ENCODE measurements around the gene SWT1. TPM values are rescaled to one million over a fixed set of nuclear protein-coding genes. Genes with fewer than 3 reads are reported as not detected.

Gene SWT1, protein sequence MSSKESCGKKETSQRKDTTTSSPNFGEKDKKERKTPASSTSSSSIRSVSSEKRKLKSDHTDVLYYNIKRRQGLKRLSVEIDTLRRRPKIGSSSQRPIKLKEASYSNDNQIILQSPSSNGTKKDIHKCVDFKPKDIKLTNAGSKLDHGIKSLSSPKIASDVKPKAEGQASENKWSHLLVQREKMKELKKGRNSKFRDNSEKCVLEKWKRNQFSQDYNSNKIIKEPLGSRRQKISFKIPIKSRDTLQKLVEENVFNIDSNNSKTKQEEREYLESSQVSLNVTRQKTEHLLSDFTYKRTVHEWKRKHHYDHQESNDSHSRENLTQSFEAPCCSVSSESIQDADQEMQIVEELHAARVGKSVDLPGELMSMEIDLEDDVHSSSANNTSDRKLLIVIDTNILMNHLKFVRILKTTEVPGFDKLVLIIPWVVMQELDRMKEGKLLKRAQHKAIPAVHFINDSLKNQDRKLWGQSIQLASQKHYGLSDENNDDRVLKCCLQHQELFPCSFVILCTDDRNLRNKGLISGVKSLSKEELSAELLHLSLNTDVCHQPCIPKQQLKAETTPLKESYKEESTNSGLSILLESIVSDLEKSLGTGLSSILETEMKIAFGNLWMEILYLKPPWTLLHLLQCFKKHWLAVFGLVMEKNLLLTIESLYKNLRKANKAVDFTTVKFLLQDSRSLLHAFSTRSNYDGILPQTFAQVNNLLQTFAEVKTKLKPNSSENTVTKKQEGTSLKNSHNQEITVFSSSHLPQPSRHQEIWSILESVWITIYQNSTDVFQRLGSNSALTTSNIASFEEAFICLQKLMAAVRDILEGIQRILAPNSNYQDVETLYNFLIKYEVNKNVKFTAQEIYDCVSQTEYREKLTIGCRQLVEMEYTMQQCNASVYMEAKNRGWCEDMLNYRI
- total RNA-seq: 1 to 10 TPM; 4.0 to 5.3 (median 5.1) TPM
- total RNA-seq (2013): 10.3 TPM

DNA sequence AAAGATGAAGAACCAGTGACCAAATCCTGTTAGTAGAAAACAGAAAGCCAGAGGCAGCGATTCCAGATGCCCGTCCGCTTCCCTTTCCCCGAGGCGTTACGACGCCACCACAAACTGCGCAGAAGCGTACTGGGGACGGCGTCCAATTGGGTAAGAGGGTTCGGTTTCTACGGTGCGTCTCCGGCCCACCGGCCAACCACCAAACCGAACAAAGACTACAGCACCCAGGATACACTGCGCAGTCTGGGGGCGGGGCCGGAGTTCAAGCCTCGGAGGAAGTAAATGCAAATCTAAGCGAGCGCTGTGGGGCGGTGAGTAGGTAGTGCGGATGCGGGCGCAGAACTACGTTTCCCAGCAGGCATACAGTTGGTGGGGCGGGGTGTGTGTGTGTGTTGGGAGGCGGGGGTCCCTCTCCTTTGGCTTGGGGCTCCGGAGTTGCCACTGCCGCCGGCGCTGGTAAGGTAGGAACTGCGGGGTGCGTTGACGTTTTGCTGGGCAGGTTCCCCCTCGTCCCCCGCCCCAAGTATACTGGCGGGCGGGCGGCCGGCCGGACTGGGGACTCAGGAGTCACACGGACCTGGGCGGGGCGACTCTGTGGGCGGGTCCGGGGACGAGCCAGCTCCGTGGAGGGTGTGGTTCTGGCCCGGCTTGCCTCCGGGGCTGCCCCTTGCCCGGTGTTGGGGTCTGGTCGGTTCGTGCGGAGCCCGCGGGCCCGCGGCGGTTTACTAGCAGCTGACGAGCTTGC is at the start of gene SWT1, which contains the start of gene TRMT1L:
Gene SWT1 (plus strand): TSS at position 314 of the 745 bp plus-strand sequence. CDS start 3,675 bp downstream, outside the sequence.
Gene TRMT1L (minus strand): TSS at position 100 of the 745 bp plus-strand sequence. CDS start 241 bp downstream, outside the sequence.
- Mint-ChIP-seq H3K27ac (peak within 1 kb of the TSS; percentile 95 to 99), H3K36me3 (no peaks in the 10 kb centered on the region), H3K4me1 (peaks cover 27 to 37% of the 10 kb centered on the region in 2 donors), H3K4me3 (peak within 1 kb of the TSS; percentile 100), H3K27me3 (ENCODE audit: low read depth in 2 of 2) (no peaks in the 10 kb centered on the region), H3K9me3 (no peaks in the 10 kb centered on the region)
- Histone ChIP-seq H3K27me3 (ENCODE audit: control insufficient read depth, insufficient read depth, low read length) (no peaks in the 10 kb centered on the region), H3K9me3 (ENCODE audit: control insufficient read depth, insufficient read depth, low read length) (no peaks in the 10 kb centered on the region), H3K4me1 (ENCODE audit: control insufficient read depth, insufficient read depth, low read length) (peaks cover 12% of the 10 kb centered on the region), H3K36me3 (ENCODE audit: control insufficient read depth, insufficient read depth, low read length) (no peaks in the 10 kb centered on the region), H3K27ac (ENCODE audit: low read length) (peak within 1 kb of the TSS; percentile 96), H3K4me3 (ENCODE audit: low read length) (peak within 1 kb of the TSS; percentile 84)
- 0% methylated on average over 63 of the region's 63 CpGs for WGBS (ENCODE audit: insufficient coverage)
- intact Hi-C loops (cut with micrococcal nuclease): loop anchor here (1.0 to 10.0 kb wide), 6 partner anchors 112 to 538 kb away; partner anchors contain the start of genes EDEM3, IVNS1ABP, NIBAN1 and RNF2
- TF ChIP-seq, protein P1, sequence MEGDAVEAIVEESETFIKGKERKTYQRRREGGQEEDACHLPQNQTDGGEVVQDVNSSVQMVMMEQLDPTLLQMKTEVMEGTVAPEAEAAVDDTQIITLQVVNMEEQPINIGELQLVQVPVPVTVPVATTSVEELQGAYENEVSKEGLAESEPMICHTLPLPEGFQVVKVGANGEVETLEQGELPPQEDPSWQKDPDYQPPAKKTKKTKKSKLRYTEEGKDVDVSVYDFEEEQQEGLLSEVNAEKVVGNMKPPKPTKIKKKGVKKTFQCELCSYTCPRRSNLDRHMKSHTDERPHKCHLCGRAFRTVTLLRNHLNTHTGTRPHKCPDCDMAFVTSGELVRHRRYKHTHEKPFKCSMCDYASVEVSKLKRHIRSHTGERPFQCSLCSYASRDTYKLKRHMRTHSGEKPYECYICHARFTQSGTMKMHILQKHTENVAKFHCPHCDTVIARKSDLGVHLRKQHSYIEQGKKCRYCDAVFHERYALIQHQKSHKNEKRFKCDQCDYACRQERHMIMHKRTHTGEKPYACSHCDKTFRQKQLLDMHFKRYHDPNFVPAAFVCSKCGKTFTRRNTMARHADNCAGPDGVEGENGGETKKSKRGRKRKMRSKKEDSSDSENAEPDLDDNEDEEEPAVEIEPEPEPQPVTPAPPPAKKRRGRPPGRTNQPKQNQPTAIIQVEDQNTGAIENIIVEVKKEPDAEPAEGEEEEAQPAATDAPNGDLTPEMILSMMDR (IDR thresholded peaks at IDR 0.05): no peak
- DNase-seq (peak; percentile 96 to 99), ATAC-seq (peak; percentile 89 to 98 (median 91))

DNA sequence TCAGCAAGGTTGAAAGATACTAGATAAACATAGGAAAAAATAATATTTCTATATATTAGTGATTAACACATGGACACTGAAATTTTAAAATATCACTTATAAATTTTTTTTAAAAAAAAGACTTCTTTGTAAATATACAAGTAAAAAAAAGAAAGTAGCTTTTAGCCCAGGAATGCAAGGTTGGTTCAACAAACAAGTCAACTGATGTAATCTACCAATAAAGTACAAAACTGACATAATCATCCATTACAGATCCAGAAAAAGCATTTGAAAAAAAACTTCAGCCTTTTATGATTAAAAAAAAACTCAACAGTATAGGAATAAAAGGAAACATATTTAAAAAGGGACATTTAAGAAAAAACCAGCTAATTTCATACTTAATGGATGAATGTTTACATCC is 48.6 kb upstream of the SWT1 start:
- no peak overlapping the region for H3K27ac ChIP-seq (ENCODE audit: low read length)
- no peak overlapping the region for H3K4me3 ChIP-seq (ENCODE audit: low read length)
- H3K36me3 ChIP-seq (ENCODE audit: control insufficient read depth, insufficient read depth, low read length): peaks cover 3% of the 10 kb centered on the region
- intact Hi-C loops (cut with micrococcal nuclease): no loop called here
- TF ChIP-seq, protein P1 (IDR thresholded peaks at IDR 0.05): no peak
- Mint-ChIP-seq H3K4me3 (no peak overlapping the region), H3K27me3 (ENCODE audit: low read depth in 2 of 2) (no peaks in the 10 kb centered on the region), H3K27ac (no peak overlapping the region), H3K9me3 (peaks cover 4 to 8% of the 10 kb centered on the region in 2 donors), H3K36me3 (peaks cover 28% of the 10 kb centered on the region), H3K4me1 (no peaks in the 10 kb centered on the region)
- H3K9me3 ChIP-seq (ENCODE audit: control insufficient read depth, insufficient read depth, low read length): peaks cover 13% of the 10 kb centered on the region
- H3K4me1 ChIP-seq (ENCODE audit: control insufficient read depth, insufficient read depth, low read length): no peaks in the 10 kb centered on the region
- ATAC-seq: no peak
- no peaks in the 10 kb centered on the region for H3K27me3 ChIP-seq (ENCODE audit: control insufficient read depth, insufficient read depth, low read length)
- DNase-seq: no peak

DNA sequence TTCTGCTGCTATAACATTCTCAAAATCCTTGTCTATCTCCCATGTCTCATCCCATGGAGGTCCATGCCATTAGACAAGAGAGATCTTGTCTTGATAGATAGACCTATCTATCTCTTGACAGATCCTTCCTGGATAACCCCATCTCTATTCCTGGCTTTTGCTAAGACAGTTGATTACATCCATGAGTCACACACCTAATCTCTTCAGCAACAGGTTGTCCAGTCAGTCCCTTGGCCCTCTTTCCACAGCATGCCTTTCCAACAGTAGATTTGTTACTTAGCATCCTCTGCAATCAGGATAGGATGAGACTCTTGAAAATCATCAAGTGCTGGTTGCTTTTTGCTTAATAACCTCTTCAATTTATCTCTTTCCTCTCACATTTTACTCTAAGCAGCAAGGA is 46.8 kb upstream of the SWT1 start:
- Mint-ChIP-seq H3K9me3 (peaks cover 4 to 8% of the 10 kb centered on the region in 2 donors), H3K4me3 (no peak overlapping the region), H3K4me1 (no peaks in the 10 kb centered on the region), H3K27me3 (ENCODE audit: low read depth in 2 of 2) (no peaks in the 10 kb centered on the region), H3K36me3 (peaks cover 18% of the 10 kb centered on the region), H3K27ac (no peak overlapping the region)
- Histone ChIP-seq H3K36me3 (ENCODE audit: control insufficient read depth, insufficient read depth, low read length) (no peaks in the 10 kb centered on the region), H3K9me3 (ENCODE audit: control insufficient read depth, insufficient read depth, low read length) (peaks cover 13% of the 10 kb centered on the region), H3K27ac (ENCODE audit: low read length) (no peak overlapping the region), H3K27me3 (ENCODE audit: control insufficient read depth, insufficient read depth, low read length) (no peaks in the 10 kb centered on the region), H3K4me1 (ENCODE audit: control insufficient read depth, insufficient read depth, low read length) (no peaks in the 10 kb centered on the region), H3K4me3 (ENCODE audit: low read length) (no peak overlapping the region)
- DNase-seq (no peak), ATAC-seq (no peak)
- intact Hi-C loops (cut with micrococcal nuclease): no loop called here
- TF ChIP-seq, protein P1 (IDR thresholded peaks at IDR 0.05): no peak
